Medulla oblongata (tissue), 1 donor: ENCODE data around the gene SH3PXD2A.
"Not testable (repeated sequence)": the region's sequence is repeated elsewhere in the genome, so short reads cannot be mapped to it uniquely, and the experiment has no call there.

Experiments
- DNase-seq: peaks from one replicate; pipeline ENCODE4 v3.0.0-alpha.2; 2015; ENCODE audit errors: extremely low spot score

Gene SH3PXD2A

DNA sequence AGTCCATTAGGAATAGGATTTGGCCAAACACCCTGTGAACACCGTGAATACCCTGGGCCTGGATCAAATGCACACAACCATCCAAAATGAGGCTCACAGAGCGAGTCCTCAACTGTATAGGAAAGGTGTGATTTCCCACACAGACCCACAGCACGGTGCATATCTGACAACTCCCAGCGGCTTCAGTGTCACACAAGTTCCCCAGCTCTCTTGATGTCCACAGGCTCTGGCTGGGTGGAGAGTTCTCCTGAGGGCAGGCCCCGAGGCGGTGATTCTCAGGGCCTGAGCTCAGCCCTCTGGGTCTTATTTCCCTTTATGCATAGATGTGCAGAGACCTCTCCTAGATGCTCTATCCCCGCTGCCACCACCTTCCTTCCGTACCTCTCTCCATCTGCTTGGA, 64.1 kb downstream of the SH3PXD2A start:
- DNase-seq: no peak

GRCh38 chr10:103790580-103790979, 64.8 kb downstream of the SH3PXD2A start:
- no peak for DNase-seq

DNA sequence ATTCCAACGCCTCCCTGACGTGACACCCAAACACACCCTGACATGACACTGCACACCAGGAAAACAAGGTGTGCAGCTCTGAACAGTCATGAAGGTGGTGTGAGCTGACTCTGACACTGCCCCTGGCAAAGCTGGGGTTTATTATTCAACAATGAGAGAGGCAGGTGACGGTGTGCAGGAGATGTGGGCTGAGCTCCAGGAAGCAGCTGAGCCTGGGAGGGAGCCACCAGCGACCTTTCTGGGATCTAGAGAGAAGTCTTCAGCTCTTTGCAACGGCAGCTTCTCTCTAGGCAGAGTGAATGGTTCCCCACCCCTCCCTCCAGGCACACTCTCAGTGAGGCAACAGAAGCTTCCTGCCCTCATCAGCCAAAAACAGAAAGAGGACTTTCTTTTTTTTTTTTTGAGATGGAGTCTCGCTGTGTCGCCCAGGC, 65.6 kb downstream of the SH3PXD2A start:
- no peak for DNase-seq

- DNase-seq: no peak
These were observed 66.2 kb downstream of the SH3PXD2A start for GRCh38 chr10:103789161-103789560.

DNA sequence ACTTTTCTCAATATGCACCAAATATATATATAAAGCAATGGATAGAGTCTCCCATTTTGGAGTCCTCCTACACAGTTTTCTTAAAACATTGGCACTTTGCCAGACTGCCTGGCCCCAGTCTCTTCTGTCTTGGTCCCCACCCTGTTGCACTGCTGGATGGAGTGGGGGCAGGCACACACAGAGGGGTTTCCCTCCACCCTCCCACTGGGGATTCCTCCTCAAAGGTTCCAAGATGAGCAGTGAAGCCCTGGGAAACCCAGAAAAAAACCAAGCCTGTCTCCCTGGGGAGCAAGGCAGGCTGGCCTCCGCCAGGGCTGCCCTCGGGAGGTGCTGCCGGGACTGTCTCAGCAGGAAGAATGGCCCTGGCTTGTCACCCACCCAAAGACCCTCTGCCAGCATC, 68.0 kb downstream of the SH3PXD2A start:
- DNase-seq: no peak

DNA sequence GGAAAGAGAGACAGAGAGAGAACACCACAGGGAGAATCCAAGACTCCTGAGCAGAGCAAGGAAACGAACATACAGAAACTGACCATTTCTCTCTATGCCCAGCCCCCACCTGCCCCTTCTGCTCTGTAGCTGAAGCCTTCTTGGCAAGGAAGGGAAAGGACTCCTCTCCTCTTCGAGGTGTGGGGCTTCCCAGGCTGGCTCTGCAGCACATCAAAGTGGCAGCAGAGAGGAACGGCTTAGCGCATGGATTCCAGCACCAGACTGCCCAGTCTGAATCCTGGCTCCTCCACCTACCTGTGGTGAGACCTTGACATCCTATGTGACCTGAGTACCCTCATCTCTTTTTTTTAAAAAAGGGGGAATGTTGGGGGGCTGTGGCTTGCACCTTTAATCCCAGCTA, 69.4 kb downstream of the SH3PXD2A start:
- DNase-seq: no peak

GRCh38 chr10:103784723-103785418, 70.5 kb downstream of the SH3PXD2A start:
- no peak for DNase-seq

GRCh38 chr10:103784089-103784488, 71.3 kb downstream of the SH3PXD2A start:
- no peak for DNase-seq

DNA sequence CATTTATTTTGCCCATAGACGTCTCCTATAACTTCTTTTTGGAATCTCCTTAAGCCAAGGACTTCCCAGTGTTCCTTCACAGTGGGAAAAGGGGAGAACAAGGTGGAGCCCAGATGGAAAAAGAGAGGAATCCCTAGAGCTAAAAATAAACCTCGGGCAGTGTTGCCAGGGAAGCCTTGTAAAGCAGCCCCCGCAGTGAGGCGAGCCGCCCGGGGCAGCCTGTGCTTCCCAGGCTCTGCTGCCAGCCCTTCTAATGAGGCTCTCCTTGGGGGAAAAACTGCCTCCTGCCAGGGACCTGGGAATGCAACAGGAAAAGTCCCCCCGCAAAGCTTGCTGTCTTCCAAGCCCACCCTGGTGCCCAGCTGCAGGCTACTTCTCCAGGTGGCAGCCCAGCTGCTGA, 71.7 kb downstream of the SH3PXD2A start:
- peak; percentile 26 for DNase-seq

DNA sequence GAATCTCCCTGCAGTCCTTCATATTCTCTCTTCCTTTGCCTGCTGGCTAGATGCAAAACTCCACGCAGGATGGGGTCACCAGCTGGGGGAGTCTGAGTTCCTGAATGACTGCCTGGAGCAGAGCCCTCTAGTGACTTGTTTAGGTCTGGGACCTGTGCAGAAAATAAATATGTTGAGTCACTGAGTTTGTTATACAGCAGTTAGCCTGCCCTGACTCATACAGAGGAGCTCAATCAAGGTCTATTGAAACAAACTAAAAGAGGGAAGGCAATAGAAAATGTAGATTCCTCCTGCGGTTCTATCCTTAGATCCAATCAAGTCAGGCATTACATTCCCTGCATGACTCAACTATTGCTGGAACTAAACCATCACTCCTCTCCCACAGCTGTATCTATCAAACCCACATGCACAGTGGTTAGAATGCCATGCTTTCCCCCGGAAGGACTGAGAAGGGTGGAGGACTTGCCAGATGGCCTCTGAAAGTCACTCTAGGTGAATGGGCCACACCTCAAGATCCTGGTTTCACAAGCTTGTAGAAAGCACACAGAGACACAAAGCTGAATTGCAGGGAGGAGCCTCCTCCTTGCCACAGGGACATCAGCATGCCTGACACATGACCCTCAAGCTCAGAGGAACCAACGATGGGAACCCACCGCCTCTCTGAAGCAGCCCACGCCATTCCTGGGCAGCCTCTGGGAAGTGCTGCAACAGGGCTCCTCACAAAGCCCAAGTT, 73.9 kb downstream of the SH3PXD2A start:
- no peak for DNase-seq

DNA sequence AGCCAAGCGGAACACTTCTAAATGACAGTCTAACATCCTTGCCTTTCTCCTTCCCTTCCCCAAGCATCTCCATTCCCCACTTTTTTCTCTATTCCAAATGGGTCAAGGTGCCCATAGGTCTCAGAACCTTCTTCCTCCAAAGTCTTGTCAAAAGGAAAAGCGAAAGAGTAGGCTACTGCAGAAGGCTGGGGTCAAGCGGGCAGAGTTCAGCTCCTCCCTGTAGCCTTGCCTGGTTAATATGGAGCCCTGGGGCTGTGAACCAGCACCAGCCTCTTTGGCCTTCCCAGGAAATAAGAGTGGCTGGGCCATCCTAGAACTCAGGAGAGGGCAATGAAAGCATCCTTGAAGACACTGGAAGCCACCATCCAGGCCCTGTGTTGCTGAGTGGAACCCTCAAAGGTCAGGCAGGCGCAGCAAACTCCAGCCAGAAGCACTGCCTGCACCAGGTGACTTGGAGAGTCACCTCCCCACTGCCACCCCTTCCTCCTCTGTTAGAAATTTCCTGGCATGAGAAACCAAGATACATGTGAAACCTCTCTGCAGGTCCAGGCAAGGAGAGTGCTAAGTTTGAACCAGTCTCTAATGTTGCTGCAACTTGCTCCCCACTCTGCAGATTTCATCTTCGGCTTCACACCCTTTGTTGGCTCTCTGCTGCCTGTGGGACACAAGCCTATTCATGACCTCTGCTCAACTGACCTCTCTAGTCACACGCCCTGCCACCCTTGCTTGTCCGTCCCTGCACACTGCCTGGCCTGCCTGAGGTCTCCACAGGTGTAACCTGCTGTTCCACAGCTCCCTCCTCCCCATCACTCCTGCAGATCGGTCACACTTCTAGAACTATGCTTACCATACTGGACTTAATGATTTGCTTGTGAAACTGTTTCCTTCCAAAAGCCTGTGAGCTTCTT, 74.9 kb downstream of the SH3PXD2A start:
- no peak for DNase-seq

- DNase-seq: no peak
These were observed 76.8 kb downstream of the SH3PXD2A start for GRCh38 chr10:103778358-103779139.

DNA sequence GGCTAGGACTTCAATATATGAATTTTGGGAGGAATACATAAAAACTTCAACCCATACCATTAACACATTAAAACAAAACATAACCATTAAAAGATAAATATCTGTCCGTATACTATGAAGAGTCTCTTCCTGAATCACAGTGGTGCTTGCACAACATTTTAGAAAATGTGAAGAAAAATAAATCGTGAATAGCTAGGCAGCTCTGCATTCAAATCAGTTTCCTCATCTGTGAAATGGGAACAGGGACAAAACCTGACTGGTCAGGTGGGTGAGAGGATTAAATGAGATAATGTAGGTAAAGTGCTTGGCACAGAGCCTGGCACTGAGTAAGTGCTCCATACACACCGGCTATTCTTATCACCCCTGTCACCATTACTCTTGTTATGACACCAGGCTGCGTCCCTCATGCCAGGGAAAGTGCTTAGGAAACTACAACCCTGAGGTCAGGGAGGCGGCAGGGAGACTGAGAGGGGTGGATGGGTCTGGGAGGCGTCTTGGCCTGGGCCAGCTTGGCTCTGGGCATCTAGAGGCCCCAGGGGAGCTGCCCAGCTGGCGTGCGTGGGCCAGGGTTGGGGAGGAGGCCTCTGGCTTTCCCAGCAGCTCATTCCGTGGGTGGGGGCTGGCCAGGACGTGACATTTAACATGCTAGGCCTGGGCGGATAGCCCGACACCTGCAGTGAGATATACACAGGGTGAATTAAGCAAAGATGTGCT, 78.3 kb downstream of the SH3PXD2A start:
- DNase-seq: no peak

GRCh38 chr10:103775776-103776175, 79.6 kb downstream of the SH3PXD2A start:
- no peak for DNase-seq

GRCh38 chr10:103772846-103773245, 82.5 kb downstream of the SH3PXD2A start:
- DNase-seq: not testable (repeated sequence)

DNA sequence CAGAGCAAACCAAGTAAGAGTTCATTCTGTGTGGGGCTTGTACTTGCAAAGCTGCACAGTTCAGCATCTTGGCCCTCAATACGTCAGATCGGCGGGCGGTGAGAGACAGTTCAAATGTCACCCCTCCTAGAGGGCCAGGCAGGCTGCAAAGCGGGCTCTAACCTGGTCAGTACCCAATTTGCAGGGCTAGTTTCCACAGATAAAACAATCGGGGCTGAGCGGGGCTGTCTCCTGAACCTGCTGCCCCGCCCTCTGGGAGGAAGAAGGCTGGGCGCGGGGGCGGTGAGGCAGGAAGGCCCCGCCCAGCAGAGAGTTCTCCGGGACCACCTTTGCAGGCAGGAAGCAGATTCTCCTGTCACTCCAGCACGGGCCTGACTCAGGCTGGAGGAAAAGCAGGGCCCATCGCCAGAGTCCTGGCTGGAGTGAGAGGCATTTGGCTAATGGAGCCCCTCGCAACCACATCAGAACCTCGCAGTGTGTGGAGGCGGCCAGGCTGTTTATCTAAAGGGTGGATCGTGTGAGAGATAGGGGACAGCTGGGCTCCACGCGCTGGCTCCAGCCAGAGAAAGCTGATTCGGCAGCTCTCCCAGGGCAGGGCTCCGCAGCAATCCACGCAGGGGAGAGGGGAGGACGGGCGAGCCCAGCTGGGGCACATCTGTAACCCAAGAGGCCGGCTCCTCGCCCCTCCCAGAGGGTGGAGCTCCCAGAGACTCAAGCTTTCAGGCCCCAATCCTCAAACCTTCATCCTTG, 83.1 kb downstream of the SH3PXD2A start:
- DNase-seq: peak; percentile 43

DNA sequence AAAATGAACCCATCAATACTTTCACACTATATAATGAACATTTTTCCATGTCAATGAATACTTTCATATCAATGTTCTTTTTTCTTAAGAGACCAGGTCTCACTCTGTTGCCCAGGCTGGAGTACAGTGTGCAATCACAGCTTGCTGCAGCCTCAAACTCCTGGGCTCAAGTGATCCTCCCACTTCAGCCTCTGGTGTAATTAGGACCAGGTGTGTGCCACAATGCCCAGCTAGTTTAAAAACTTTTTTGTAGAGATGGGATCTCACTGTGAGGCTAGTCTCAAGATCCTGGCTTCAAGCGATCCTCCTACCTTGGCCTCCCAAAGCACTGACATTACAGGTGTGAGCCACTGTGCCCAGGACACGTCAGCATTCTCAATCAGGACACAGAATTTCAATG, 85.2 kb downstream of the SH3PXD2A start:
- no peak for DNase-seq

DNA sequence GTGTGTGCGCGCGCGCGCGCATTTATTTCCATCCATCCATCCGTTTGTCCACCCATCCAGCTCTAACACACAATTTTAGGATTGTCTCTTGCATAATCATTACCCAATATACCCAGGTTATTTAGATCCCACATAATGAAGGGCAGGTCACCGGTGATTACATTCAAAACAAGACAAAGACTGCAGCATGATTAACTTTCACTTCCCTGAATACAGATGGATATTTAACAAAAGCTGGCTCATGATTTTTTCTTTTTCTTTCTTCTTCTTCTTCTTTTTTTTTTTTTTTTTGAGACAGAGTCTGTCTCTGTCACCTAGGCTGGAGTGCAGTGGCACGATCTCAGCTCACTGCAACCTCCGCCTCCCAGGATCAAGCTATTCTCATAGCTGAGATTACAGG, 86.2 kb downstream of the SH3PXD2A start:
- peak; percentile 19 for DNase-seq

DNA sequence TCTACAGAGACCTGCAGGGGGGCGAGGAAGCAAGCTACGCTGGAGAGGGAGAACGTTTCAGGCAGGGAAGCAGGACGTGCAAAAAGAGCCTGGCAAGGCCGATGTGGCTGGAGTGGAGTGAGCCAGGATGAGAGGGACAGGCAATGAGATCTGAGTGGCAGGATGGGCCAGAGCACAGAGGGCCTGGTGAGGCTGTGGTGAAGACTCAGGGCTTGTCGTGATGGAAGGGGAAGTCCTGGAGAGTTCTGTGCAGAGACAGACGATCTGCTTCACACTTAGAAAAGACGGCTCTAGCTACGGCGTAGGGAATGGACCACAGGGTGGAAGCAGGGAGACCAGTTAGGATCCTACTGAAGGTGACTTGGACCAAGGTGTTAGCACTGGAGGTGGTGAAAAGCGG, 87.0 kb downstream of the SH3PXD2A start:
- no peak for DNase-seq

- no peak for DNase-seq
These were observed 87.6 kb downstream of the SH3PXD2A start for GRCh38 chr10:103767756-103768155.
